HG02759 (cell line): Measurements from ENCODE around the gene NGFR.
"Not testable (repeated sequence)": the region's sequence is repeated elsewhere in the genome, so short reads cannot be mapped to it uniquely, and the experiment has no call there.

Experiments used
- ATAC-seq: cut with Tn5 transposase; IDR thresholded peaks from one replicate; pipeline ENCODE4 v1.9.1; 2021; ENCODE audit warnings: mild to moderate bottlenecking, moderate library complexity; ENCODE audit not compliant: unreplicated experiment

Gene NGFR

DNA sequence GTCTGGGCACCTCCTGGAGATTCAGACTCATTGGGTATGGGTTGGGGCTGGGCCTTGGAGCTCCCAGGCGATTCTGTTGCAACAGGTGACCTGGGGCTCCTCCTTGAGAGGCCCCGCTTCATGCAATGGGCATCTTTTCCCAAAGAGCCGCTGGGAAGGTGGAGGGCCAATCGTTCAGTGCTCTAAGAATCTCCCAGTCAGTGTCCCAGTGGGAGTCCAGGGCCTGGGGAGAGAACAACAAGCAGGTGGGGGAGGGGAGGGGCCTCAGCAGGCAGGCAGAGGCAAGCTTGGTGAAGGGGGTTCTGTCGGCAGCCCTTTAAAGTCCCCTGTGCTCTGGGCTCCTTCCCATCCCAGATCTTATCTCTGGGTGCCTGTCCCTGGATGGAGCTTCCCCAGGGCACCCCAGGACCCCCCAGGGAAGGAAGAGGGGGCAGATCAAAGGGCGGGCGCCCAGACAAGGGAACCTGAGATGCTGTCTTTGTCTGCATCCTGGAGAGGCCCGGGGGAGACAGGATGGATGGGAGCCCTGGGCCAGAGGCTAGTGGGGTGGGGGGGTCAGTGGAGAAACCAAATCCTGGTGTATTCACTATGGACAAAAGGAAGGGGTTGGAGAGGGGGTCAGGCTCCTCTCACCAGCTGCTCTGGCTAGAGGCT, 50.0 kb downstream of the NGFR start:
- ATAC-seq = no peak

GRCh38 chr17:49545806-49546545, 50.9 kb downstream of the NGFR start:
- no peak for ATAC-seq

- no peak for ATAC-seq
These were observed 51.7 kb downstream of the NGFR start for GRCh38 chr17:49546546-49547535.

GRCh38 chr17:49547566-49547965, 52.5 kb downstream of the NGFR start:
- ATAC-seq = no peak

GRCh38 chr17:49548051-49548505, 53.0 kb downstream of the NGFR start:
- no peak for ATAC-seq

DNA sequence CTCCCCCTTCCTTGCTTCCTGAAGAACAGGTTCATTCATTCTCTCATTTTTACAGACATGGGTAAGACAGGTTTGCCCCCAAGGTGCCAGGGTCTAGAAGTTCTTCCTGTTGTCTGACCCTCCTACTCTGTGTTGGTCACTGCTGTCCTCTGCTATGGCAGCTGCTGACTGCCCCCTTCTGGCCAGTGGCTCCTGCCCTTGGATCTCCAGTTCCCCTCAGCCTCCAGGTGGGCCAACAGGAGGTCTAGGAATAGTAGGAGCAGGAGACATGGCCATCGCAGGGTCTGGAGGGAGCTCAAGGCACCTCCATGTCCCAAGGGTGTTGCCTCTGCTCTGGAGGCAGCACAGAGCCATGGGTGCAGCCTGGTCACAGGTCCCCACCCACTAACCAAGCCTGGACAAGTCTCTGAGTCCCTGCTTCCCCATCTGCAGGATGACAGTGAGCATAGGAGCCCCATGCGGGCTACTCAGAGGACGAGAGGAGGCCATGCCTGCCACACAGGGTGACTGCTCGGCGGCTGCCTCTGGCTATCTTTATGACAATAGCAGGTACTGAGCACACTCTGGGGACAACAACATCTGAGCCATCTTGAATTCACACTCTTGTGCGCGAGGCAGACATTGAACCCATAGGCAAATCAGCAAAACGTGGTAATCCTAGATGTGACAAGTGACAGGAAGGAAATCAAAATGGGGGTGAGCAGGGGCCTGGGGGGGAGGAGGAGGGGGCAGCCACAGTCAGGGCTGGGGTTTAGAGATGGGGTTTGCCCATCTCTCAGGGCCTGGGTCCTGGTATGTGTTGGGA, 53.6 kb downstream of the NGFR start:
- no peak for ATAC-seq

GRCh38 chr17:49549311-49549605, 54.2 kb downstream of the NGFR start:
- no peak for ATAC-seq

DNA sequence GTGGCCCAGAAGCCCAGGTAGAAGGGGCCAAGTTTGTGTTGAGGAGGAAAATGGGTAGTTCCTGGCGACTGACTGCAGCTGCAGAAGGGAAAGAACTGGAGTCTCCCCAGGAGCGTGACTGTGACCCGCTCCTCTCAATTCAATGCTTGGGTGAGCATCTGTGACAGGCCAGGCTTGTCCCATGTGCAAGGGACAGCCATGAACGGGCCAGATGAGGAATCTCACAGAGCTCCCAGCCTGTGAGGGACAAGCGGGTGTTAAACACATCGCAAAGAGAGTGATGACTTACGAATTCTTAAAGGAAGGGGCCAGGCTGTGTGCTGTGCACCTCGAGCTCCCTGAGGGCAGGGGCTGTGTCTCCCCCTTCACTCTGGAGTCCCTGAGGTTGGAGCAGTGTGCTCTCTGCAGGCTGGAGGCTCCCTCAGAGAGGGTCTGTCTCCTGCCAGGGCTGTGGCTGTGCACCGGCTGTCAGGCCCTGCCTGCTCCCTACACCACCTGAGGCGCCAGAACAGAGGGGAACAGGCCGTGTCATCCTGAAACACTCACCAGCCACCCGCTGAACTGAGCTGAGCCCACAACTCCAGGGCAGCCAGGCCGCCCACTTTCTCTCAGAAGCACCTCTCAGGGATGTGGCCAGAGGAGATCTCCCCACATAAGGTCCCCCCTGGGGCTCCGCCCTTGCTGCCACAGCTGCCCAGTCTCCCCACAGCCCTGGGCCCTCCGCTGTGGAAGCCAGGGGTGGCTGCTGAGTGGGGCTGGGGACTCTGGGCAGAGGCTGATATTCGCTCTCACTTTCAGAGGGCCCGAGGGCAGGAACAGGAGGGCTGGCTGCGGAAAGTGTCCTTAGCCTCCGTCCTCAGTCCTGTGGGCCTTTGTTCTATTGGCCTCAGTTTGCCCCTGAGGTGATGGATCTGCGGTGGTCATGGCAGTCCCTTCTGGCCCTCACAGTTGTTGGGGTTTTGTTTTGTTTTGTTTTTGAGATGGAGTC, 54.9 kb downstream of the NGFR start:
- ATAC-seq = no peak

GRCh38 chr17:49550764-49551163, 55.7 kb downstream of the NGFR start:
- not testable (repeated sequence) for ATAC-seq

GRCh38 chr17:49551221-49552069, 56.4 kb downstream of the NGFR start:
- ATAC-seq = no peak

- no peak for ATAC-seq
These were observed 57.1 kb downstream of the NGFR start for GRCh38 chr17:49552070-49552751.

DNA sequence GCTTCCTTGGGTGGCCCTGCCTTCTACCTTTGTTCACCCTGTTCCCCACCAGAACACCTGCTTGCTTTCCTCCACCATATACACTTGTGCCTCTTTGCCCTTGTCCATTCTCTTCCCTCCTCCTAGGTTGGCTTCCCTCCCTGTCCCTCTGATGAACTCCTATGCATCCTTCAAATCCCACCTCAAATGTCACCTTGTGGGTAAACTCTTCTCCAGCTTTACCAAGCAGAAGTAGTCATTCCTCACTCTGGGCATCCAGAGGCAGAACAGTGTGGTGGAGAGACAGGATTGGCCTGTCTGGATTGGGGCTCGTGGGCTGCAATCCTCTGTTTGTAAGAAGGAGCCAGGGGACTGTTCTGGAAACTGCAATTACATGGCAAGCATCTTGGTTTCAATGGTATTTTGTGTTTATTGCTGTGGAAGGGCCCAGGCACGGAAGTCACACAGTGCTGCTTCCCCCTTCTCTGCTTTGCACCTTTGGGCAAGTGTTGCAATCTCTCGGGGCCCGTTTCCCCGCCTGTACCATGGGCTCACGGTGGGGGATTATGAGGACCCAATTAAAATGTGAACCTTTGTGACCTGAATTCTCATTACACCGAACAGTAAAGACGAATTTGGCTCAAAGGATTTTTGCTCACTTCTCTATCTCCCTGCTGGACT, 58.7 kb downstream of the NGFR start:
- ATAC-seq = no peak

GRCh38 chr17:49554694-49555494, 59.8 kb downstream of the NGFR start:
- ATAC-seq = no peak

- ATAC-seq = no peak
These were observed 60.6 kb downstream of the NGFR start for GRCh38 chr17:49555495-49556222.

DNA sequence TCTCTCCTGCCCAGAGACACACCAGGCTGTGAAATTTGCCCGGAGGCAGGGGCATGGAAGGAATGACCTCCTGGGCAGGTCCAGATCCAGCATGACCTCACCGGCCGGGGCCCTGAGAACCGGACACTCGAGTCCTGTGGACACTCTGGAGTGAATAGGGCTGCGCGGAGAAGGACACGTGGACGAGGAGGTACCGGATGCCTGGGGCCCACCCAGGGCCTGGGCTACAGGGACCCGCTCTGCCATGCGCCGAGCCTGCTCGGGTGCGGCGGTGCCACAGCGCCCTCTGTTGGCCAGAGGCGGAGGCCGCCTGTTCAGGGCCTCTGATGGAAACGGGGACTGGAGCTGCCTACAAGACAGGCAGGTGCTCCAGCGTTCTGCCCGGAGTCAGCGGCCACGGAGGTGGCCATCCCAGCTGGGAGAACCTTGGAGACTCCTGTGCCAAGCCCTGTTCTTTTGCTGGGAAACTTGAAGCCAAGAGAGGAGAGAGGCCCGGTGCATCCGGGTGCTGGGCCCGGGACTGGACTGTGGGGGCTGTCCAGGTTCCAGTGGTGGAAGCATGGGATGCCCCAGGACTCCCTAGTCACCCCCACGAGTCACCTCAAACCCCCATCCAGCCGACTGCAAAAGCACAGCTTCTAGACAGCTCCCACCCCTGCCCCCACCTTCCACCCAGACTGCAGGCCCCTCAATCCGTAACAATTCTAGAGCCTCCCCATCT, 61.3 kb downstream of the NGFR start:
- ATAC-seq = no peak
